ENCODE data around the gene PRKD2.

- TF ChIP-seq CTCF (conservative IDR thresholded peaks at IDR 0.05 in 1 of 2, IDR thresholded peaks at IDR 0.05 in 1 of 2; ENCODE audit: low read depth in 1 of 2, low read length in 2 of 2), result no peak
- TF ChIP-seq EZH2 (IDR thresholded peaks at IDR 0.05; ENCODE audit: low read length, missing control alignments), result no peak
These were observed 72.2 kb downstream of the PRKD2 start for GRCh38 chr19:46644720-46645119.

Measured in fibroblast of lung (primary cell).